HepG2 (cell line): Measurements from ENCODE around the gene CTNNA2.

ENCODE experiments used
- BRF2 ChIP-seq: sonication (generic); formaldehyde crosslinking; IDR thresholded peaks from 2 replicates; pipeline ENCODE4 v1.8.1; 2022; ENCODE audit warnings: mild to moderate bottlenecking, missing genetic modification reagents
- CBFB ChIP-seq: sonication (generic); formaldehyde crosslinking; IDR thresholded peaks from 2 replicates; pipeline ENCODE4 v1.4.0; 2020; ENCODE audit warnings: missing genetic modification reagents
- CEBPZ ChIP-seq: IDR thresholded peaks from 2 replicates; pipeline ENCODE4 v1.6.1; 2012; ENCODE audit warnings: low read length, improper control_type of control experiment
- POLR2AphosphoS5 ChIP-seq: IDR thresholded peaks from 2 replicates; pipeline ENCODE4 v1.6.1; 2012; ENCODE audit warnings: low read depth, low read length
- THAP7 ChIP-seq: sonication (generic); formaldehyde crosslinking; IDR thresholded peaks from 2 replicates; pipeline ENCODE4 v1.8.1; 2023; ENCODE audit warnings: mild to moderate bottlenecking, missing genetic modification reagents
- ZNF605 ChIP-seq: sonication (generic); formaldehyde crosslinking; IDR thresholded peaks from 2 replicates; pipeline ENCODE4 v1.8.0; 2022; ENCODE audit warnings: mild to moderate bottlenecking, missing genetic modification reagents

- TF ChIP-seq ZNF605 (CRISPR knock-in tag): no peak
- TF ChIP-seq CEBPZ: no peak
- TF ChIP-seq BRF2 (CRISPR knock-in tag): no peak
- TF ChIP-seq CBFB (CRISPR knock-in tag): no peak
- TF ChIP-seq THAP7 (CRISPR knock-in tag): no peak
- TF ChIP-seq POLR2AphosphoS5: no peak
Observed at GRCh38 chr2:80048296-80048695, 535.4 kb downstream of the CTNNA2 start.
